Body of pancreas (tissue), 4 donors: Measurements from ENCODE around the gene TOX2.

Experiments used
- POLR2A ChIP-seq, 3 donors: fragments of 450-650 bp; IDR thresholded peaks; one replicate each; pipeline ENCODE4 v1.6.1; 2016; ENCODE audit warnings: antibody characterized with exemption in 3 of 3, mild to moderate bottlenecking in 2 of 3
- TF ChIP-seq, protein P1 (sequence below), 7 experiments: fragments of 450-650 bp in 4 of 7; fragments of 200-600 bp in 3 of 7; sonication (generic) in 3 of 7; IDR thresholded peaks; one replicate each; pipeline ENCODE4 v1.5.1; 2016 to 2019; ENCODE audit warnings: antibody characterized with exemption in 7 of 7

DNA sequence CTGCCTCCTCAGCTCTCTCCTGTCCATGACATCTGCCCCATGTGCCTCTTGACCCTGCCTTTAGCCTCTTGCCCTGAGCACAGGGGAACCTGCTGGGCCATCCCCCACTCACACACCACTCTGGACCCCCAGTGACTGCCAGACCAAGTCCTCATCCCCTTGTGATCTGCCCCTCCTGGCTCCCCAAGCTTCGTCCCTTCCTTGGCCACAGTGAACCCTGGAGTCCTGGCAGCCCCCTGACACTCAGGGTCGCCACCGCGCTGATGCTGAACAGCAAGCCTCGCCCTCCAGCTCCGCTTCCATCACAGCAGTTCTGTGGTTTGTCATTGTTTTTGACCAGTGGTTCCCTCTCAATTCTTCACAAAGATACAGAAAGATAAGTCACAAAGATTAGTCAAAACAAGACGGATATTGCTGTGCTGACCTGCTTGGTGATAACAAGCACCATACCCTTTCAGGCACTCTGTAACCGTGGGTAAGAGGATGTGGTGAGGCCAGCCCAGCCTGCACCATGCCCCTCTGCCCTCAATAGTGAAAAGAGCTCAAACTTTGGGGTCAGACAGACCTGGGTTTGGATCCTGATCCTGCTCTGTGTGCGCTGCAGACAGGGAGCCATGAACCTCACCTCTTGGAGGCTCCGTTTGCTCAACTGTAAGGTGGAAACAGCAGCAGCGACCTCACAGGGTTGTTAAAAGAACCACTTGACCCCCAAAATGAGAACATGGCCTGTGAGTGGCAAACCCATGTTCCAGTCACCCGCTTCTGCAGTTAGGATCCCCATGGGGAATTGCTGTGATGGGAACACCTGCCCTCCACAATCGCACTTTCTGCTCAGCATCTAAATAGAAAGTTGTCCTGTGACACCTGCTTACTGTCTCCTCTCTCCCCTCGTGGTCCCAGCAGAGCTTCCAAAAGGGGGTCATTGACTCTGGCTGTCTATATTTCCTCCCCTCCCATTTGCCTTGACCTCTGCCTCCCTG, 114.5 kb downstream of the TOX2 start:
- TF ChIP-seq, protein P1, sequence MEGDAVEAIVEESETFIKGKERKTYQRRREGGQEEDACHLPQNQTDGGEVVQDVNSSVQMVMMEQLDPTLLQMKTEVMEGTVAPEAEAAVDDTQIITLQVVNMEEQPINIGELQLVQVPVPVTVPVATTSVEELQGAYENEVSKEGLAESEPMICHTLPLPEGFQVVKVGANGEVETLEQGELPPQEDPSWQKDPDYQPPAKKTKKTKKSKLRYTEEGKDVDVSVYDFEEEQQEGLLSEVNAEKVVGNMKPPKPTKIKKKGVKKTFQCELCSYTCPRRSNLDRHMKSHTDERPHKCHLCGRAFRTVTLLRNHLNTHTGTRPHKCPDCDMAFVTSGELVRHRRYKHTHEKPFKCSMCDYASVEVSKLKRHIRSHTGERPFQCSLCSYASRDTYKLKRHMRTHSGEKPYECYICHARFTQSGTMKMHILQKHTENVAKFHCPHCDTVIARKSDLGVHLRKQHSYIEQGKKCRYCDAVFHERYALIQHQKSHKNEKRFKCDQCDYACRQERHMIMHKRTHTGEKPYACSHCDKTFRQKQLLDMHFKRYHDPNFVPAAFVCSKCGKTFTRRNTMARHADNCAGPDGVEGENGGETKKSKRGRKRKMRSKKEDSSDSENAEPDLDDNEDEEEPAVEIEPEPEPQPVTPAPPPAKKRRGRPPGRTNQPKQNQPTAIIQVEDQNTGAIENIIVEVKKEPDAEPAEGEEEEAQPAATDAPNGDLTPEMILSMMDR (IDR thresholded peaks at IDR 0.05) = no peak
- TF ChIP-seq POLR2A (IDR thresholded peaks at IDR 0.05) = no peak
